ENCODE results near the gene BRD7. TPM values are rescaled to one million over a fixed set of nuclear protein-coding genes. Genes with fewer than 3 reads are reported as not detected.

The BRD7 gene
- polyA plus RNA-seq, 3 donors, result 11.4 to 33.0 (median 21.2) TPM

GRCh38 chr16:50282955-50283631 is 85.7 kb downstream of the BRD7 start:
- Histone ChIP-seq H3K4me2 (replicated peaks; ENCODE audit: extremely low read depth, low read length, poor library complexity, severe bottlenecking) (peak overlapping the region; percentile 97), H3K27me3 (ENCODE audit: control insufficient read depth in 2 of 2, insufficient read depth in 2 of 2, low read length in 2 of 2) (no peaks in the 10 kb centered on the region), H2AFZ (ENCODE audit: insufficient read depth, low read depth, low read length, poor library complexity, severe bottlenecking) (no peak overlapping the region), H3K9ac (ENCODE audit: insufficient read depth, low read length, poor library complexity, severe bottlenecking) (peak overlapping the region; percentile 69), H3K27ac (ENCODE audit: low read depth in 1 of 2, low read length in 2 of 2) (peak overlapping the region; percentile 86 to 97), H3K4me1 (ENCODE audit: control insufficient read depth in 1 of 2, insufficient read depth in 2 of 2, low read length in 2 of 2) (peaks cover 80 to 82% of the 10 kb centered on the region in 2 donors), H3K36me3 (replicated peaks in 1 of 2; ENCODE audit: control insufficient read depth in 1 of 2, insufficient read depth in 2 of 2, low read length in 2 of 2) (peaks cover 17 to 30% of the 10 kb centered on the region in 2 donors), H4K20me1 (ENCODE audit: insufficient read depth, low read length) (peaks cover 72% of the 10 kb centered on the region), H3K4me3 (replicated peaks in 1 of 3; ENCODE audit: low read depth in 2 of 3, low read length in 3 of 3) (peak overlapping the region; percentile 2 to 86 (median 55)), H3K79me2 (ENCODE audit: insufficient read depth, low read length) (peaks cover 98% of the 10 kb centered on the region), H3K9me3 (replicated peaks in 1 of 2; ENCODE audit: control insufficient read depth in 1 of 2, insufficient read depth in 1 of 2, low read length in 2 of 2) (no peaks in the 10 kb centered on the region)
- WGBS (ENCODE audit: insufficient coverage), result 14% methylated on average over 7 of the region's 9 CpGs
- H3K27me3 Mint-ChIP-seq (ENCODE audit: low read depth in 3 of 3), result no peaks in the 10 kb centered on the region
- peak overlapping the region; percentile 74 to 90 for H3K4me3 Mint-ChIP-seq
- H3K4me1 Mint-ChIP-seq, result peaks cover 78% of the 10 kb centered on the region
- peak in 2 of 3 donors; percentile 30 to 44 for DNase-seq
- intact Hi-C loops (cut with micrococcal nuclease), result loop anchor here (1.0 to 5.0 kb wide), 4 partner anchors 12 to 36 kb away; no protein-coding TSS in a partner anchor
- peaks cover 24 to 67% of the 10 kb centered on the region in 2 donors for H3K36me3 Mint-ChIP-seq
- H3K9me3 Mint-ChIP-seq, result peaks cover 0 to 4% (median 0%) of the 10 kb centered on the region in 7 donors
- peak overlapping the region; percentile 93 to 100 (median 98) for H3K27ac Mint-ChIP-seq
- TF ChIP-seq, protein P1, sequence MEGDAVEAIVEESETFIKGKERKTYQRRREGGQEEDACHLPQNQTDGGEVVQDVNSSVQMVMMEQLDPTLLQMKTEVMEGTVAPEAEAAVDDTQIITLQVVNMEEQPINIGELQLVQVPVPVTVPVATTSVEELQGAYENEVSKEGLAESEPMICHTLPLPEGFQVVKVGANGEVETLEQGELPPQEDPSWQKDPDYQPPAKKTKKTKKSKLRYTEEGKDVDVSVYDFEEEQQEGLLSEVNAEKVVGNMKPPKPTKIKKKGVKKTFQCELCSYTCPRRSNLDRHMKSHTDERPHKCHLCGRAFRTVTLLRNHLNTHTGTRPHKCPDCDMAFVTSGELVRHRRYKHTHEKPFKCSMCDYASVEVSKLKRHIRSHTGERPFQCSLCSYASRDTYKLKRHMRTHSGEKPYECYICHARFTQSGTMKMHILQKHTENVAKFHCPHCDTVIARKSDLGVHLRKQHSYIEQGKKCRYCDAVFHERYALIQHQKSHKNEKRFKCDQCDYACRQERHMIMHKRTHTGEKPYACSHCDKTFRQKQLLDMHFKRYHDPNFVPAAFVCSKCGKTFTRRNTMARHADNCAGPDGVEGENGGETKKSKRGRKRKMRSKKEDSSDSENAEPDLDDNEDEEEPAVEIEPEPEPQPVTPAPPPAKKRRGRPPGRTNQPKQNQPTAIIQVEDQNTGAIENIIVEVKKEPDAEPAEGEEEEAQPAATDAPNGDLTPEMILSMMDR (IDR thresholded peaks at IDR 0.05), result no peak

- H3K27me3 Mint-ChIP-seq (ENCODE audit: low read depth in 3 of 3), result no peaks in the 10 kb centered on the region
- H3K4me3 Mint-ChIP-seq, result peak overlapping the region; percentile 74 to 90
- H3K27ac Mint-ChIP-seq, result peak overlapping the region; percentile 93 to 100 (median 98)
- Histone ChIP-seq H3K79me2 (ENCODE audit: insufficient read depth, low read length) (peaks cover 98% of the 10 kb centered on the region), H3K36me3 (replicated peaks in 1 of 2; ENCODE audit: control insufficient read depth in 1 of 2, insufficient read depth in 2 of 2, low read length in 2 of 2) (peaks cover 11 to 21% of the 10 kb centered on the region in 2 donors), H3K27ac (ENCODE audit: low read depth in 1 of 2, low read length in 2 of 2) (peak overlapping the region; percentile 86 to 97), H3K4me3 (replicated peaks in 1 of 3; ENCODE audit: low read depth in 2 of 3, low read length in 3 of 3) (peak overlapping the region; percentile 41 to 86 (median 55)), H3K9ac (ENCODE audit: insufficient read depth, low read length, poor library complexity, severe bottlenecking) (peak overlapping the region; percentile 69), H3K27me3 (ENCODE audit: control insufficient read depth in 2 of 2, insufficient read depth in 2 of 2, low read length in 2 of 2) (no peaks in the 10 kb centered on the region), H4K20me1 (ENCODE audit: insufficient read depth, low read length) (peaks cover 62% of the 10 kb centered on the region), H3K4me2 (replicated peaks; ENCODE audit: extremely low read depth, low read length, poor library complexity, severe bottlenecking) (peak overlapping the region; percentile 97), H2AFZ (ENCODE audit: insufficient read depth, low read depth, low read length, poor library complexity, severe bottlenecking) (no peak overlapping the region), H3K4me1 (ENCODE audit: control insufficient read depth in 1 of 2, insufficient read depth in 2 of 2, low read length in 2 of 2) (peaks cover 87 to 92% of the 10 kb centered on the region in 2 donors), H3K9me3 (replicated peaks in 1 of 2; ENCODE audit: control insufficient read depth in 1 of 2, insufficient read depth in 1 of 2, low read length in 2 of 2) (no peaks in the 10 kb centered on the region)
- peaks cover 85% of the 10 kb centered on the region for H3K4me1 Mint-ChIP-seq
- intact Hi-C loops (cut with micrococcal nuclease), result loop anchor here (1.0 to 5.0 kb wide), 4 partner anchors 11 to 35 kb away; no protein-coding TSS in a partner anchor
- H3K36me3 Mint-ChIP-seq, result peaks cover 21 to 69% of the 10 kb centered on the region in 2 donors
- 0% methylated on average over 6 of the region's 7 CpGs for WGBS (ENCODE audit: insufficient coverage)
- H3K9me3 Mint-ChIP-seq, result peaks cover 0 to 4% (median 0%) of the 10 kb centered on the region in 7 donors
- DNase-seq, result peak; percentile 94 to 97 (median 94)
- TF ChIP-seq, protein P1 (IDR thresholded peaks at IDR 0.05), result no peak
These were observed 86.7 kb downstream of the BRD7 start for GRCh38 chr16:50282010-50282538.
